Retinal pigment epithelial cell (primary cell): ENCODE data around the gene BACH2.

ENCODE experiments used
- DNase-seq: peaks from one replicate; pipeline ENCODE4 v3.0.0-alpha.2; 2010; ENCODE audit warnings: low read depth
- H3K4me3 ChIP-seq: 2 replicates; pipeline ENCODE4 v1.5.1; 2011; ENCODE audit warnings: mild to moderate bottlenecking, low read length, control low read depth, moderate library complexity
- TF ChIP-seq, protein P1 (sequence below): conservative IDR thresholded peaks from 2 replicates; pipeline ENCODE4 v1.5.1; 2011; ENCODE audit warnings: low read depth, low read length, control low read depth, inconsistent platforms

The BACH2 gene

DNA sequence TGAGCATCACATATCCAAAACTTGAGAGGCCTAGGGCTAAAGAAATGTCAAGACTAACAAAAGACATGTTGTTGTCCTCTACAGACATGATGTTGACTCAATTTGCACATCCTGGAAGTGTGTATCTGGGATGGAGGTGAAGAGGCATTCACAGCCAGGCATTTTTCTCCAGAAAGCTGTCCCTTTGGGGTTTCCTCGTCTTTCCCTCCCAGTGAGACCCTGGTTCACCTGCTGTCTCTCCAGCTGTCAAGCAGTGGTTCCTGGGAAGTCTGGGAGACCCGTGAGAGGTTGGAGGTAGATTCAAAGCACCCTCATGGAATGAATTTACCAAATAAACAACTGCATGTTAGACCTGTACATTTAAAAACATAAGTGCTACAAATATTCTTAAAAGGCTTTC lies 32.1 kb downstream of the BACH2 start:
- TF ChIP-seq, protein P1, sequence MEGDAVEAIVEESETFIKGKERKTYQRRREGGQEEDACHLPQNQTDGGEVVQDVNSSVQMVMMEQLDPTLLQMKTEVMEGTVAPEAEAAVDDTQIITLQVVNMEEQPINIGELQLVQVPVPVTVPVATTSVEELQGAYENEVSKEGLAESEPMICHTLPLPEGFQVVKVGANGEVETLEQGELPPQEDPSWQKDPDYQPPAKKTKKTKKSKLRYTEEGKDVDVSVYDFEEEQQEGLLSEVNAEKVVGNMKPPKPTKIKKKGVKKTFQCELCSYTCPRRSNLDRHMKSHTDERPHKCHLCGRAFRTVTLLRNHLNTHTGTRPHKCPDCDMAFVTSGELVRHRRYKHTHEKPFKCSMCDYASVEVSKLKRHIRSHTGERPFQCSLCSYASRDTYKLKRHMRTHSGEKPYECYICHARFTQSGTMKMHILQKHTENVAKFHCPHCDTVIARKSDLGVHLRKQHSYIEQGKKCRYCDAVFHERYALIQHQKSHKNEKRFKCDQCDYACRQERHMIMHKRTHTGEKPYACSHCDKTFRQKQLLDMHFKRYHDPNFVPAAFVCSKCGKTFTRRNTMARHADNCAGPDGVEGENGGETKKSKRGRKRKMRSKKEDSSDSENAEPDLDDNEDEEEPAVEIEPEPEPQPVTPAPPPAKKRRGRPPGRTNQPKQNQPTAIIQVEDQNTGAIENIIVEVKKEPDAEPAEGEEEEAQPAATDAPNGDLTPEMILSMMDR = no peak
- H3K4me3 ChIP-seq = no peak overlapping the region
- no peak for DNase-seq

DNA sequence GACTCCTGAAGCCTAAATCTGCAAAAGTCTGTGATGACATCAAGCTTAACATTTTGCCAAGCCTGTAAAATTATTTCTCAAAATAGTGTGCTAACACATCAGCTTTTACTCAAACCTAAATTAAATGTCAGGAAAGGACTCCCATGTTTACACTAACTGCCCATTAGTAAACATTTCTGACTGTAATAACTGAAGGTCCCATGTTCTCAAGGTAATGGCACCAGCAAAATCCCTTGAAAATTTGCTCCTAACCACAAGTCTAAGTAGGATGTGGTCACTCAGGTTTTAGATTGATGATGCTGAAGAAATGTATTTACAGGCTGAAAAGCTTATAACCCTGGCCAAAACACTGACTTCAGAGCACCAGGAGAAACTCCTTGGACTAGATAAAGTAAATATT lies 33.0 kb downstream of the BACH2 start:
- DNase-seq = peak; percentile 59
- TF ChIP-seq, protein P1 = no peak
- no peak overlapping the region for H3K4me3 ChIP-seq

DNA sequence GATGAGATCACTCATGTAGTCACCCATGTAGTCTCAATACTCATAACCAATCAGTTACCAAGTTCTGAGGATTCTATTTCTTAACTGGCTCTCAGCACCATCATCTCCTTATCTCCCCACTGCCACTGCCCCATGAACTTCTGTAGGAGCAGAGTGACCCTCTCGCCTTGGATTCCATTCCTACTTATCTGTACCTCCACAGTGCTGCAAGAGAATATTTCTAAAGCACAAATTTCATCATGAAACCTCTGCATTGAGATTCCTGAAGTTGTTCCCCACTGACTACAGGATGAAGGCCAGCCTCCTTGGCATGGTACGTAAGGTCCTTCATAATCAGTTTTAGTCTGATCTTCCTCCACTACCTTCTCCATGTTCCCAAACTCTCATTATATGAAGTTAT lies 34.8 kb downstream of the BACH2 start:
- DNase-seq = no peak
- no peak overlapping the region for H3K4me3 ChIP-seq
- TF ChIP-seq, protein P1 = no peak

DNA sequence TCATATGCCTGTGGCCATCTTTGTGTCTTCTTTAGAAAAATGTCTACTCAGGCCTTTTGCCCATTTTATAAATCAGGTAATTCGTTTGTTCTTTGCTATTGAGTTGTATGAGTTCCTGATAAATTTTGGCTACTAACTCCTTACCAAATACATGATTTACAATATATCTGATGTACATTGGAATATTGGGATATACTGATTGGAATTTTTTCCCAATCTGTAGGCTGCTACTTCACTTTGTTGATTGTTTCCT lies 39.2 kb downstream of the BACH2 start:
- DNase-seq = no peak
- TF ChIP-seq, protein P1 = no peak
- no peak overlapping the region for H3K4me3 ChIP-seq

DNA sequence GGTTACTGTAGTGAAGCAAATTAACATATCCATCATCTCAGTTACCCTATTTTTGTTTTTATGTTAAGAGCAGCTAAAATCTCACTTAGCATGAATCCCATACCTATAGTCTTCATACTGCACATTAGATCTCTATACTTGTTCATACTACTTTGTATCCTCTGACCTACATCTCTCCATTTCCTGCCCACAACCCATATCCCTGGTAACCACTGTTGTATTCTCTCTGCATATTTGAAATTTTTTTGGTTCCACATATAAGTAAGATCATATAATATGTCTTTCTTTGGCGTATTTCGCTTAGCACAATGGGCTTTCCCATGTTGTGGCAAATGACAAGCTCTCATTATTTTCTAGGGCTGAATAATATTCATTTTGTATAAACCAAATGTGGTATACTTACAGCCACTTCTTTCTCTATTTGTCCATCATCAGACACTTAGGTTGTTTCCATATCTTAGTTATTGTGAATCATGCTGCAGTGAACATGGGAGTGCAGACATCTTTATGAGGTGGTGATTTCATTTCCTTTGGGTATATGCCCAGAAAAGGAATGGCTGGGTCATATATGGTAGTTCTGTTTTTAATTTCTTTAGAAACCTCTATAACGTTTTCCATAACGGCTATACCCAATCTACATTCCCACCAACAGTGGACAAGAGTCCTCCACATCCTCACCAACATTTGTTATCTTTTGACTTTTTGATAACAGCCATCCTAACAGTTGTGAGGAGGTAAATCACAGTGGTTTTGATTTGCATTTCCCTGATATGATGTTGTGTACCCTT lies 39.8 kb downstream of the BACH2 start:
- DNase-seq = no peak
- no peak overlapping the region for H3K4me3 ChIP-seq
- TF ChIP-seq, protein P1 = no peak

DNA sequence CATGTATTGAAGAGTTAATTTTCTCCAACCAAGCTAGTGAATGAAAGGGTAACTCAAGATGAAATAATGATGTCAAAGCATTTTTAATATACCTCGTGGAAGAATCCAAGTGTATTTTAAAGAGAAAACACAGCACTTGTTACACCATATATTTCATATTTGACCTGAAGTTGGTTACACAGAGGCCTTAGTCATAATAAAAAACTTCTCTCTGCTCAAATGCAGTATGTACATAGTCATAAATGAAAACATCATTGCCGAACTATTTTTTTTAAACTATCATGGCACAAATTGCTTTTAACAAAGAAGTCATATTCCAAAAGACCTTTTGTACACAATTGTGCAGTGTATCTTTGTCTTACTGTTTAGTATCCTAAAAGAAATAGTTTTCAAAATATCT lies 43.0 kb downstream of the BACH2 start:
- TF ChIP-seq, protein P1 = no peak
- no peak for DNase-seq
- H3K4me3 ChIP-seq = no peak overlapping the region

DNA sequence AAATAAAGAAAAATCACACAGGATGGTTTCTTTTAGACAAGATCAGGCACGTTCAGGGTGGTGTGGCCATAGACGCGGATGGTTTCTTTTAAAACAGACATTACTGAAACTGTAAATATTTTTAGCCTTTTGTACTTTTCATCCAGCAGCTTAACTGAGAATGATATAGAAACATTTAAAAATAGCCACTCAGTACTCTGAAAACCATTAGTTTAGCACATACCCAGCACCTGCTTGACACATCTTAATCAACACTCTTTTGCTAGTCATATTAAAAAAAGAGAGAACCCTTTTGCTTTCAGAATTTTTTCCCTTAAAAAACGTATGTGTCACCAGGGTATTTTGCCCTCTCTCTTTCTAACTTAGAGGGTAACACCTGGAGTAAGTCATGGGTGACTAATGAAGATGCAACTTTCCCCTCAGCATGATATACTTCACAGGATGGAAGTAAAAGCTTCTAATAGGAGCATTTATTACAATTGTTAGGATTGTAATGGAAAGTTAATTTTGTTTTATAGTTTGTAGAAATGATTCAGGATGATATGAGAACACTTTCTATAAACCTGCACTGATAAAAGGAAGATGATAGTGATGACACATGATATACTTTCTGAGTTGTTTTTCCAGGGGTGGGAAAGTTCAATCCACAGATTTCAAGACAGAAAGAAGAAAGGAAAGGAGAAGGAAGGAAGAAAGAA lies 45.2 kb downstream of the BACH2 start:
- TF ChIP-seq, protein P1 = no peak
- DNase-seq = no peak
- H3K4me3 ChIP-seq = no peak overlapping the region
